GM12801 (cell line): ENCODE measurements around the gene NARS2.

Experiments
- TF ChIP-seq, protein P1 (sequence below): IDR thresholded peaks from one replicate; pipeline ENCODE4 v1.5.1; 2011; ENCODE audit warnings: control low read depth; ENCODE audit not compliant: insufficient read length; ENCODE audit errors: extremely low read depth

NARS2 gene

DNA sequence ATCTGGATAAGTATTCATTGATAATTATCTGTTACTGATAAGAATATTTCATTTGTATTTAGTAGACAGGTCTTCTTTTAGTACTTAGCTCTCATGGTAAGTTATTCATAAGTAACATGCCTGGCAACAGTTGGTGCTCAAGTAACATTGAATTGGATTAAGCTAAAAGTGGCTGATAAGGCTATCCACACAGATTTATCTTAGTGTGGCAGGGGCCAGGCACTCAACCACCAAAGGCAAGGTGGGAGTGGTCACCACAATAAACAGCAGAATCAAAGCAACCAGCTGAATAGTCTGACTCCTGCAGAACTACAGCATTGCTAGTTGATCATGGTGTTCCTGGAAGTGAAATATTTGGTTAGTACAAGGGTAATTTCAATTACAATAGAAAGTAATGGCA is 33.0 kb upstream of the NARS2 start:
- TF ChIP-seq, protein P1, sequence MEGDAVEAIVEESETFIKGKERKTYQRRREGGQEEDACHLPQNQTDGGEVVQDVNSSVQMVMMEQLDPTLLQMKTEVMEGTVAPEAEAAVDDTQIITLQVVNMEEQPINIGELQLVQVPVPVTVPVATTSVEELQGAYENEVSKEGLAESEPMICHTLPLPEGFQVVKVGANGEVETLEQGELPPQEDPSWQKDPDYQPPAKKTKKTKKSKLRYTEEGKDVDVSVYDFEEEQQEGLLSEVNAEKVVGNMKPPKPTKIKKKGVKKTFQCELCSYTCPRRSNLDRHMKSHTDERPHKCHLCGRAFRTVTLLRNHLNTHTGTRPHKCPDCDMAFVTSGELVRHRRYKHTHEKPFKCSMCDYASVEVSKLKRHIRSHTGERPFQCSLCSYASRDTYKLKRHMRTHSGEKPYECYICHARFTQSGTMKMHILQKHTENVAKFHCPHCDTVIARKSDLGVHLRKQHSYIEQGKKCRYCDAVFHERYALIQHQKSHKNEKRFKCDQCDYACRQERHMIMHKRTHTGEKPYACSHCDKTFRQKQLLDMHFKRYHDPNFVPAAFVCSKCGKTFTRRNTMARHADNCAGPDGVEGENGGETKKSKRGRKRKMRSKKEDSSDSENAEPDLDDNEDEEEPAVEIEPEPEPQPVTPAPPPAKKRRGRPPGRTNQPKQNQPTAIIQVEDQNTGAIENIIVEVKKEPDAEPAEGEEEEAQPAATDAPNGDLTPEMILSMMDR, result no peak

DNA sequence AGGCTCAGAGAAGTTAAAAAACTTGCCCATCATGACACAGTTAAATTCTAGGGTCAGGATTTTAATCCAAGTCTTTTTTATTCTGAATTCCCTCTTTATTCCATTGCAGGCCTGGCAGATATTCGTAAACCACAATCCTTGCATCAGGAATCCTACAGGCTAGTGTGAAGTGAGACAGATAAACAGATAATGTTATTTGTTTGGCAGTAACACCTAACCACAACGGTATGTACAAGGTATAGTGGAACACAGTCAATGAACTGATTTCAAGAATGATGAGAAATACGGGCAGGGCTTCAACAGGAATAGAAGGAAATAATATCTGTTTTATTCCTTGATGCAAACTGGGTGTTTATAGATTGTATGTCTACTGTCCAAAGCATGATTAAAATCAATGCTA is 32.0 kb upstream of the NARS2 start:
- TF ChIP-seq, protein P1, result no peak

DNA sequence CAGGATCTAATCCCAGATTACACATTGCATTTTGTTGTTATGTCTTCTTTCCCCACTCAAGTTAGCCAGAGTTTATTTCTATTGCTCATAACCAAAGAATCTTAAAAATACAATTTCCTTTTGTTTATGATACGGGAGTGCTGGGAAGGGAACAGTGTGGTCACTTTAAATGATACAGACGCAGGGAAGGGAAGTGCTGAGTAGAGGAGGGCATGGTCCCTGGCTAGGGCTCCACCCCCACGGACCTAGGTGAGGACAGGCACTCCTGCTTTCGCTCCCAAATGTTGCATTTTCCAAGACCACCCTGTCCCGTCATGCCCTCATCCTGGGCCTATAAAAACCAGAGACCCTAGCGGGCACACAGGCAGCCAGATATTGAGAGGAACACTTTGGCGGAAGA is 30.6 kb upstream of the NARS2 start:
- TF ChIP-seq, protein P1, result no peak

DNA sequence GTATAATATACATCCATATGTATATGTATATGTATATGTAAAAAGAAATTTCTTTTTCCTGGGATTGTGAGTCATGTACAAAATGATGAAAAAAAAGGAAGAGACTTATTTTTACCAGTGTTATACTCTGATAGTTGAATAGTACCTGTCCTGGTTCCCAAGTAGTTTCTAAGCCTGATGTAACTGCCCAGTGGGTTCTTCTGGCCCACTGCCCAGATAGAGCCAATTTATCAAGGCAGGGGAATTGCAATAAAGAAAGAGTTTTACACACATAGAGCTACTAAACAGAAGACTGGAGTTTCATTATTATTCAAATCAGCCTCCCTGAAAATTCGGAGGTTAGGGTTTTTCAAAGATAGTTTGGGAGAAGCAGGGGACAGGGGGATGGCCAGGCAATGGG is 29.1 kb upstream of the NARS2 start:
- TF ChIP-seq, protein P1, result no peak

DNA sequence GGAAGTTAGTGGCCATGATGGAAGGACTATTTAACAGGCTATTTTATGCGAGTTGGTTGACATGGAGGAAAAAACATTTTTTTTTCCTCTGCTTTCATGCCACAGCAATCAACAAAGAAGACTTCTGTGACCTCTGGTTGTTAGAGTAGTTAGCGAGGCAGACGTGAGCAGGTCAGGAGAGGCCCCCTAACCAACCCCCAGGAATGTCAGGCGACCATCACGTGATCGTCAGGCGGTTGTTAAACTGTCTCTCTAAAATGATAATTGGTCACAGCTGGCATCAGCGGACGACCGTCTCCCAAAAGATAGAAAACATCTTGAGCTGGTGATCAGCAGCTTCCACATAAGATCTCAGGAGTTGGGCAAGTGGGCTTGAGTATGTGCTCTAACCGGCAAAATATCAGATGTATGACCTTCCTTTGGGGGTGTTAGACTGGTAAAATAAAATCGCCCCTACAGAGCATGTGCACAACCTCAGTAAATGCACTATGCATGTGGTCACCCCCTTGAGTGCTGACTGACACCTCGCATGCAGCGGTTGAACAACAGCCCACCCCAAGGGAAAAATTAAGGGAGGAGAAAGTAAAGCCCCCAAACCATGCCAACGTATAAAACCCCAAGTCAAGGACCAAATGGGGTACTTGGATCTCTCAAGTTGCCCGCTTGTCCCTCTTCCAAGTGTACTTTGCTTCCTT is 20.9 kb upstream of the NARS2 start:
- TF ChIP-seq, protein P1, result no peak

DNA sequence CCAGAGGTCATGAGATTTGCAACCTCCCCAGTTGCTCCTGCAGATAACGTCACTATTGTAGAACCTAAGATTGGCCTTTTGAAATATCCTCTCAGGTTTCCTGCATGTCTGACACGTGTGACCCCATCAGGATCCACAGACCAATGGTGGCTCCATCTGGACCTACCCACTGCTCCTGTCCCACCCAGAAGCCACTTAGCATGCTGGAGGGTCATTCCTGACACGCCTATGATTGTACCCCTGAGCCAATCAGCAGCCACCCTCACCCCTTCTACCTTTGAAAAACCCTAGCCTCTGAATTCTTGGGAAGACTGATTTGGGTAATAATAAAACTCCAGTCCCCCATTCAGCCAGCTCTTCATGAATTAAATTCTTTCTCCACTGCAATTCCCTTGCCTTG is 20.1 kb upstream of the NARS2 start:
- TF ChIP-seq, protein P1, result no peak

DNA sequence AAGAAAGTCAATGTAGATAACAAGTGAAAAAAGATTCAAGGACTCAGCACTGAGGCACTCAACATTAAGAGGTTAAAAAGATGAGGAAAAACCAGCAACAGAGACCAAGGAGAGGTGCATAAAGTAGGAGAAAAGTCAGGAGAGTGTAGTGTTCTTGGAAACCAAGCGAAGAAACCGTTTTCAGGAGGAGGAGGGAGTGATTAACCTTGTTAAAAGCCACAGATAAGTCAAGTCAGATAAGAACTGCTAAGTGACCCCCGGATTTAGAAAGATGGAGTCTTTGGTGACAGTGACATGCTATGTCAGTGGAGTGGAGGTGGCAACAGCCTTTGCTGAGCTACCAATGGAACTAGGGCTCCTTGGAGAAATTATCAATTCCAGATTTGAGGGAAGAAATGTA is 13.9 kb upstream of the NARS2 start:
- TF ChIP-seq, protein P1, result no peak
